HEK293T (cell line): ENCODE measurements around the gene SLC25A51.

Experiments used
- BHLHE40 ChIP-seq: fragments of 450-650 bp; IDR thresholded peaks from 2 replicates; pipeline ENCODE4 v1.6.1; 2016; ENCODE audit warnings: mild to moderate bottlenecking, moderate library complexity, borderline replicate concordance
- FOXM1 ChIP-seq: fragments of 450-650 bp; IDR thresholded peaks from 2 replicates; pipeline ENCODE4 v1.6.1; 2017; ENCODE audit warnings: mild to moderate bottlenecking, borderline replicate concordance
- SP1 ChIP-seq: fragments of 450-650 bp; IDR thresholded peaks from 2 replicates; pipeline ENCODE4 v1.6.1; 2017

GRCh38 chr9:37951671-37952449 is 47.9 kb upstream of the SLC25A51 start:
- no peak for TF ChIP-seq BHLHE40
- no peak for TF ChIP-seq SP1
- TF ChIP-seq FOXM1 = no peak
